ENCODE results near the gene PRLR.

The PRLR gene

GRCh38 chr5:35141739-35142138, 88.5 kb downstream of the PRLR start:
- H3K9me3 ChIP-seq (replicated peaks; ENCODE audit: insufficient read depth, low read length): no peaks in the 10 kb centered on the region
- DNase-seq: no peak

GRCh38 chr5:35138232-35138631, 92.1 kb downstream of the PRLR start:
- Histone ChIP-seq H4K20me1 (ENCODE audit: insufficient read depth, low read length) (no peaks in the 10 kb centered on the region), H3K4me2 (ENCODE audit: low read depth, low read length) (no peak overlapping the region), H3F3A (ENCODE audit: insufficient read depth, low read length) (no peaks in the 10 kb centered on the region), H3K4me3 (ENCODE audit: low read length) (no peak overlapping the region), H3K9ac (ENCODE audit: low read length) (no peak overlapping the region), H3K9me3 (replicated peaks; ENCODE audit: insufficient read depth, low read length) (no peaks in the 10 kb centered on the region), H3K4me1 (ENCODE audit: low read length) (no peaks in the 10 kb centered on the region), H3K27ac (ENCODE audit: low read length) (no peak overlapping the region), H3K79me2 (ENCODE audit: low read length) (no peaks in the 10 kb centered on the region), H2AFZ (ENCODE audit: low read length) (no peak overlapping the region), H3K9me2 (replicated peaks; ENCODE audit: insufficient read depth, low read length) (no peaks in the 10 kb centered on the region), H3K27me3 (replicated peaks; ENCODE audit: insufficient read depth, low read length) (no peaks in the 10 kb centered on the region), H3K36me3 (replicated peaks; ENCODE audit: insufficient read depth, low read length) (no peaks in the 10 kb centered on the region)
- no peak for TF ChIP-seq EZH2 (optimal IDR thresholded peaks at IDR 0.05; ENCODE audit: low read depth, low read length)
- no peak for TF ChIP-seq CTCF (IDR thresholded peaks at IDR 0.05; ENCODE audit: low read length)
- no peak for TF ChIP-seq EZH2phosphoT487 (IDR thresholded peaks at IDR 0.05; ENCODE audit: low read length)
- DNase-seq: no peak

More at GRCh38 chr5:35141739-35142138, 88.5 kb downstream of the PRLR start:
- Histone ChIP-seq H3K9ac (ENCODE audit: low read length) (no peak overlapping the region), H3K79me2 (ENCODE audit: low read length) (no peaks in the 10 kb centered on the region), H3K27me3 (replicated peaks; ENCODE audit: insufficient read depth, low read length) (no peaks in the 10 kb centered on the region), H2AFZ (ENCODE audit: low read length) (no peak overlapping the region), H3K4me3 (ENCODE audit: low read length) (no peak overlapping the region), H3K9me2 (replicated peaks; ENCODE audit: insufficient read depth, low read length) (no peaks in the 10 kb centered on the region), H3K4me2 (ENCODE audit: low read depth, low read length) (no peak overlapping the region), H4K20me1 (ENCODE audit: insufficient read depth, low read length) (no peaks in the 10 kb centered on the region), H3K4me1 (ENCODE audit: low read length) (no peaks in the 10 kb centered on the region), H3K27ac (ENCODE audit: low read length) (no peak overlapping the region), H3K36me3 (replicated peaks; ENCODE audit: insufficient read depth, low read length) (no peaks in the 10 kb centered on the region), H3F3A (ENCODE audit: insufficient read depth, low read length) (no peaks in the 10 kb centered on the region)
- TF ChIP-seq CTCF (IDR thresholded peaks at IDR 0.05; ENCODE audit: low read length) (no peak), EZH2 (optimal IDR thresholded peaks at IDR 0.05; ENCODE audit: low read depth, low read length) (no peak), EZH2phosphoT487 (IDR thresholded peaks at IDR 0.05; ENCODE audit: low read length) (no peak)

- H3K9me3 ChIP-seq (replicated peaks; ENCODE audit: insufficient read depth, low read length): no peaks in the 10 kb centered on the region
- no peaks in the 10 kb centered on the region for H3K9me2 ChIP-seq (replicated peaks; ENCODE audit: insufficient read depth, low read length)
- H2AFZ ChIP-seq (ENCODE audit: low read length): no peak overlapping the region
- DNase-seq: no peak
- no peaks in the 10 kb centered on the region for H3K36me3 ChIP-seq (replicated peaks; ENCODE audit: insufficient read depth, low read length)
- no peak overlapping the region for H3K4me2 ChIP-seq (ENCODE audit: low read depth, low read length)
- no peaks in the 10 kb centered on the region for H3K27me3 ChIP-seq (replicated peaks; ENCODE audit: insufficient read depth, low read length)
- no peaks in the 10 kb centered on the region for H3F3A ChIP-seq (ENCODE audit: insufficient read depth, low read length)
- TF ChIP-seq EZH2 (optimal IDR thresholded peaks at IDR 0.05; ENCODE audit: low read depth, low read length) (no peak), EZH2phosphoT487 (IDR thresholded peaks at IDR 0.05; ENCODE audit: low read length) (no peak), CTCF (IDR thresholded peaks at IDR 0.05; ENCODE audit: low read length) (no peak)
- H3K4me3 ChIP-seq (ENCODE audit: low read length): no peak overlapping the region
- H3K9ac ChIP-seq (ENCODE audit: low read length): no peak overlapping the region
- no peaks in the 10 kb centered on the region for H4K20me1 ChIP-seq (ENCODE audit: insufficient read depth, low read length)
- no peak overlapping the region for H3K27ac ChIP-seq (ENCODE audit: low read length)
- no peaks in the 10 kb centered on the region for H3K4me1 ChIP-seq (ENCODE audit: low read length)
- H3K79me2 ChIP-seq (ENCODE audit: low read length): no peaks in the 10 kb centered on the region
Observed at GRCh38 chr5:35136386-35136785, 93.9 kb downstream of the PRLR start.

Measured in MM.1S (cell line).